Testis (tissue), 3 donors: ENCODE data around the gene GC. TPM values are rescaled to one million over a fixed set of nuclear protein-coding genes. Genes with fewer than 3 reads are reported as not detected.
A peak's percentile ranks its signal among the peaks of the same experiment; 100 is the strongest.
"Not testable (repeated sequence)": the region's sequence is repeated elsewhere in the genome, so short reads cannot be mapped to it uniquely, and the experiment has no call there.

Source experiments
- DNase-seq: peaks from one replicate; pipeline ENCODE4 v3.0.0-alpha.2; 2019
- H3K27ac ChIP-seq, 2 donors: fragments of 200-600 bp; sonication (generic); one replicate each; pipeline ENCODE4 v1.5.1; 2019
- H3K27me3 ChIP-seq: fragments of 200-600 bp; sonication (generic); one replicate; pipeline ENCODE4 v1.5.1; 2019
- H3K36me3 ChIP-seq: fragments of 200-600 bp; sonication (generic); one replicate; pipeline ENCODE4 v1.5.1; 2017; ENCODE audit warnings: low read depth; ENCODE audit errors: missing control alignments
- H3K4me1 ChIP-seq: fragments of 200-600 bp; sonication (generic); one replicate; pipeline ENCODE4 v1.5.1; 2019
- H3K4me3 ChIP-seq, 2 donors: fragments of 200-600 bp; sonication (generic); one replicate each; pipeline ENCODE4 v1.5.1; 2017 to 2019
- H3K9me3 ChIP-seq: fragments of 200-600 bp; sonication (generic); one replicate; pipeline ENCODE4 v1.5.1; 2017
- CTCF ChIP-seq, 3 experiments: fragments of 450-650 bp in 2 of 3; fragments of 200-600 bp in 1 of 3; sonication (generic) in 1 of 3; IDR thresholded peaks; one replicate each; pipeline ENCODE4 v1.5.1; 2016 to 2019; ENCODE audit warnings: antibody characterized with exemption in 3 of 3, mild to moderate bottlenecking in 2 of 3, moderate library complexity in 1 of 3
- POLR2A ChIP-seq: fragments of 450-650 bp; IDR thresholded peaks from one replicate; pipeline ENCODE4 v1.6.1; 2017; ENCODE audit warnings: antibody characterized with exemption, mild to moderate bottlenecking, moderate library complexity
- WGBS, 2 donors: methylation state at CpG; one replicate each; pipeline ENCODE4 v1.1.5; 2018; 5-methylcytosine and 5-hydroxymethylcytosine counted together
- intact Hi-C: fragments of 100-400 bp; cut with DNase I; formaldehyde crosslinking; loops from one replicate; pipeline ENCODE4 v1.15.1; 2023; ENCODE audit warnings: low total_unique reads
- polyA plus RNA-seq: library from polyadenylated mRNA; stranded (reverse); fragments of 350-450 nt; fragmentation: Illumina TruSeq; extraction: RNeasy Lipid Tissue Mini Kit (QIAGEN cat#74804); gene quantifications from one replicate; pipeline ENCODE4 v1.2.3, GENCODE V29; 2014; ENCODE audit warnings: low read depth, low replicate concordance; ENCODE audit not compliant: insufficient read depth
- total RNA-seq, 2 donors: library from RNA; depleted of rRNA; stranded (reverse); fragments of >200 nt; gene quantifications; one replicate each; pipeline ENCODE4 v1.2.3, GENCODE V29; 2016

Gene GC
- total and polyA plus RNA-seq, 3 donors from 2014 or later: 0.47 TPM; not detected in 2

DNA sequence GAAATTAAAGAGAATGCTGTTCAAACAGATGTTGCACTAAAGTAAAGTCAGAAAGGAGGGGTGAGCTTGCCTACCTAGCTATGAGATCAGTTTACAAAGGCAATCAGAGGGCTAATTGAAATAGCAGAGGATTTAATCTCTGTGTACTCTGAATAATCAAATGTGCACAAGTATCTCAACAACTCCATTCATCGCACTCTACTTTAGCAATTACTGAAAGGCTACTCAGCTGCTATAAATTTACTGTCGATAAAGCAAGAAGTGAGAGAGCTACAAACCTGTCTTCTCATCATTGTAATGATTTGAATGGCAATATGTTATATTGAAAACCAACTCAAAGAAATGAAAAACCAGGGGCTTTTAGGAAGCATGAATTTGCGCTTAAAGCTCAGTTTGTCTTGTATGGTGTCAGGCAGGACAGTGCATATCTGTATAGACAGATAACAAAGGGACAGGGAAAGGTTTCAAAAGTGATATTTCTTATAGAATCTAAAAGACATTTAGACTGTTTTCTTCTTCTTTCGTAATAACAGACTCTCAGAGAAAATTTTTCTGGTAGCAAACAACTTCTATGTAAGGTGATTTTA lies 34.8 kb downstream of the GC start:
- 62 to 68% methylated on average over 4 of the region's 4 CpGs for WGBS, 2 donors
- intact Hi-C loops: no loop called here
- DNase-seq: no peak
- Histone ChIP-seq H3K4me1 (no peaks in the 10 kb centered on the region), H3K4me3 (no peak overlapping the region), H3K27ac (no peak overlapping the region), H3K27me3 (no peaks in the 10 kb centered on the region), H3K9me3 (no peaks in the 10 kb centered on the region), H3K36me3 (no peaks in the 10 kb centered on the region)
- no peak for TF ChIP-seq CTCF (IDR thresholded peaks at IDR 0.05)
- no peak for TF ChIP-seq POLR2A

- intact Hi-C loops: no loop called here
- TF ChIP-seq CTCF (IDR thresholded peaks at IDR 0.05) (no peak), POLR2A (no peak)
Observed at GRCh38 chr4:71746379-71746778, 37.5 kb downstream of the GC start.

GRCh38 chr4:71738782-71739181 lies 45.1 kb downstream of the GC start:
- H3K36me3 ChIP-seq, H3K4me3 ChIP-seq, H3K27me3 ChIP-seq, H3K27ac ChIP-seq, H3K4me1 ChIP-seq, H3K9me3 ChIP-seq, intact Hi-C loops, DNase-seq: not testable (repeated sequence)
- WGBS, 2 donors: 82 to 98% methylated on average over 2 of the region's 2 CpGs

More at GRCh38 chr4:71746379-71746778, 37.5 kb downstream of the GC start:
- no peak for DNase-seq
- Histone ChIP-seq H3K36me3 (no peaks in the 10 kb centered on the region), H3K4me3 (no peak overlapping the region), H3K27ac (no peak overlapping the region), H3K4me1 (no peaks in the 10 kb centered on the region), H3K27me3 (no peaks in the 10 kb centered on the region), H3K9me3 (no peaks in the 10 kb centered on the region)
- 60 to 68% methylated on average over 3 of the region's 3 CpGs for WGBS, 2 donors

- Histone ChIP-seq H3K27ac (no peak overlapping the region), H3K36me3 (no peaks in the 10 kb centered on the region), H3K27me3 (no peaks in the 10 kb centered on the region), H3K4me1 (no peaks in the 10 kb centered on the region), H3K4me3 (no peak overlapping the region), H3K9me3 (no peaks in the 10 kb centered on the region)
- DNase-seq: no peak
- WGBS, 2 donors: 83 to 84% methylated on average over 2 of the region's 2 CpGs
- no peak for TF ChIP-seq POLR2A
- TF ChIP-seq CTCF (IDR thresholded peaks at IDR 0.05): peak in 2 of 3 experiments; percentile 11 to 19
- intact Hi-C loops: no loop called here
Observed at GRCh38 chr4:71732706-71733105, 51.2 kb downstream of the GC start.

DNA sequence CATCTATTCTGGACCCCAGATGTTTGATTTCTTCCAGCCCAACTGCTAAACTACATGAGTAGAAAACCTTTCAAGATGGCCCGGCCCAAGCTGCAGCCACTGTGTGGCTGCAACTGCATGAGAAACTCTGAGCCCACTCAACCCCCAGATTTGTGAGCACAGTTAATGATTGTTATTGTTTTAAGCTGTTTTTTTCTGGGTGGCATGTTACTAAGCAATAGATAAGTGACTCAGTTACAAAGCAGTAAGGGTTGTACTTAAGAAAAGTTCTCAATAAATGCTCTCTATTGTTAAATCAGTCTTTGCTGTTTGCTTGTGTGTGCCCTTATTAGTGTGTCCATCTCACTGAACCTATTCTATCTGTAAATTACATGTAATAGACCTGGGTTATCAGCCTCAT lies 51.8 kb downstream of the GC start:
- Histone ChIP-seq H3K27me3 (no peaks in the 10 kb centered on the region), H3K27ac (no peak overlapping the region), H3K4me3 (no peak overlapping the region), H3K36me3 (no peaks in the 10 kb centered on the region), H3K4me1 (no peaks in the 10 kb centered on the region), H3K9me3 (no peaks in the 10 kb centered on the region)
- 84 to 92% methylated on average over 1 of the region's 1 CpG for WGBS, 2 donors
- TF ChIP-seq CTCF (IDR thresholded peaks at IDR 0.05) (no peak), POLR2A (no peak)
- DNase-seq: no peak
- intact Hi-C loops: no loop called here
